ENCODE results near the gene GNB1L.

DNA sequence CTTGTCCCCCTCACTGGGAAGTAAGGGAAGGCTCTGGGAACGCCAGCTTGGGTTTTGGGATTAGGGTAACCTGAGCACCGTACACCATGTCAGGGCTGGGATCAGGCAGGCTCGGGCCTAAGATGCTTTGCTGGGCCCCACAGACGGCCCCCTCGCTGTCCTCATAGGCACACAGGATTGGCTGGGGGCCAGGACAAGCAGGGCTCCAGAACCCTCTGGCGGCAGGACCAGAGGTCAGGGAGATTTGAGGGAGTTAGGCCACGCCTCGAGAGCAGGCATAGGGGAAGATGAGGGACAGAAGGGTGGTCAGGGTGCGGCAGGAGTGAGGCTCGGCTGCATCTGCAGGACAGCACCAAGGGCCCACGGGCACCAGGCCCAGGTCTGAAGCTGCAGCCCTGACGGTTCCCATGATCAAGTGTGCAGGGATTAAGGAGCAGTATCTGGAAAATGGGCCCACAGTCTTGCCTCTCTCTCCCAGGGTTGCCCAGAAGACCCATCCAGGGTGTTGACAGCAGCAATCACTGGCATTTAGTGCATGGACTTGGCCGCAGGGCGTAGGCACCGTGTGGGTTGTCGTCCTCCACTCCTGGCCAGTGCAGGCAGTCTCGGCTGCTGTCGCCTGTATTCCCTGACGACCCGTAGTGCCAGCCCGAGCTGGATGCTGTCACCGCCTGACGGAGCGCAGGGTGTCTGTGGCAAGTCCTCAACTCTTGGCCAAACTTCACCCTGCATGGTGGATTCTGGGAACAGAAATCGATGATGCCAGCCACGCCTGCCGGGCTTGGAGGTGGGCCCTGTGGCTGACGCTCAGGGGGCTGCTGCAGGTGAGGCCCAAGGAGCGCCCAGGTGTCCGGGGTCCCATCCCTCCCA, 15.7 kb upstream of the GNB1L start:
- TF ChIP-seq EZH2phosphoT487 (IDR thresholded peaks at IDR 0.05; ENCODE audit: low read depth) = no peak
- TF ChIP-seq, protein P1, sequence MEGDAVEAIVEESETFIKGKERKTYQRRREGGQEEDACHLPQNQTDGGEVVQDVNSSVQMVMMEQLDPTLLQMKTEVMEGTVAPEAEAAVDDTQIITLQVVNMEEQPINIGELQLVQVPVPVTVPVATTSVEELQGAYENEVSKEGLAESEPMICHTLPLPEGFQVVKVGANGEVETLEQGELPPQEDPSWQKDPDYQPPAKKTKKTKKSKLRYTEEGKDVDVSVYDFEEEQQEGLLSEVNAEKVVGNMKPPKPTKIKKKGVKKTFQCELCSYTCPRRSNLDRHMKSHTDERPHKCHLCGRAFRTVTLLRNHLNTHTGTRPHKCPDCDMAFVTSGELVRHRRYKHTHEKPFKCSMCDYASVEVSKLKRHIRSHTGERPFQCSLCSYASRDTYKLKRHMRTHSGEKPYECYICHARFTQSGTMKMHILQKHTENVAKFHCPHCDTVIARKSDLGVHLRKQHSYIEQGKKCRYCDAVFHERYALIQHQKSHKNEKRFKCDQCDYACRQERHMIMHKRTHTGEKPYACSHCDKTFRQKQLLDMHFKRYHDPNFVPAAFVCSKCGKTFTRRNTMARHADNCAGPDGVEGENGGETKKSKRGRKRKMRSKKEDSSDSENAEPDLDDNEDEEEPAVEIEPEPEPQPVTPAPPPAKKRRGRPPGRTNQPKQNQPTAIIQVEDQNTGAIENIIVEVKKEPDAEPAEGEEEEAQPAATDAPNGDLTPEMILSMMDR (IDR thresholded peaks at IDR 0.05; ENCODE audit: low read depth, low read length) = no peak
